Measurements from ENCODE around the gene ZNF699. TPM values are rescaled to one million over a fixed set of nuclear protein-coding genes. Genes with fewer than 3 reads are reported as not detected.

ZNF699 gene
- 9.2 and 16.2 TPM in 2 replicates for total RNA-seq

GRCh38 chr19:9309139-9309973, at the start of gene ZNF699:
TSS of gene ZNF699 (minus strand) at chr19:9309838. CDS start at chr19:9305119, 4,719 bp downstream.

GRCh38 chr19:9323919-9324583, 14.4 kb upstream of the ZNF699 start, which contains the start of gene ZNF559:
TSS of gene ZNF559 (plus strand) at chr19:9324179. CDS start at chr19:9338550, 14,371 bp downstream.

GRCh38 chr19:9250630-9251029, 59.0 kb downstream of the ZNF699 start, which contains the start of gene OR7E24:
TSS of gene OR7E24 (plus strand) at chr19:9250930. CDS start at chr19:9251044, 114 bp downstream.

Other genes starting within 250 kb of the ZNF699 start
- not detected in 2 replicates for gene OR1M1, start 222.8 kb downstream of the ZNF699 start, total RNA-seq
- gene OR7G2, start 202.4 kb downstream of the ZNF699 start, total RNA-seq, result not detected in 2 replicates
- gene OR7G1, start 194.1 kb downstream of the ZNF699 start, total RNA-seq, result not detected in 2 replicates
- gene OR7G3, start 182.9 kb downstream of the ZNF699 start, total RNA-seq, result not detected in 2 replicates
- gene ZNF317, start 169.4 kb downstream of the ZNF699 start, total RNA-seq, result 20.3 and 24.1 TPM in 2 replicates
- gene OR7D2, start 130.9 kb downstream of the ZNF699 start, total RNA-seq, result not detected in 2 replicates
- gene OR7D4, start 90.2 kb downstream of the ZNF699 start, total RNA-seq, result not detected in 2 replicates
- not detected in 2 replicates for gene OR7E24, start 58.9 kb downstream of the ZNF699 start, total RNA-seq
- gene ZNF559, start 14.3 kb upstream of the ZNF699 start, total RNA-seq, result 8.5 and 10.0 TPM in 2 replicates
- gene ZNF177, start 53.2 kb upstream of the ZNF699 start, total RNA-seq, result 0.43 and 0.88 TPM in 2 replicates
- 5.3 and 12.9 TPM in 2 replicates for gene ZNF266, start 125.7 kb upstream of the ZNF699 start, total RNA-seq
- gene ZNF560, start 188.8 kb upstream of the ZNF699 start, total RNA-seq, result 2.8 and 4.4 TPM in 2 replicates
- 16.0 and 23.2 TPM in 2 replicates for gene ZNF426, start 228.8 kb upstream of the ZNF699 start, total RNA-seq